Measurements from ENCODE around the gene MIDN. TPM values are rescaled to one million over a fixed set of nuclear protein-coding genes. Genes with fewer than 3 reads are reported as not detected.

MIDN gene
- total and polyA plus RNA-seq, 2 donors (not counting 3 experiments of a cell fraction or from before 2014, with no cell fraction given) = 20.0 to 85.9 TPM

- H3K4me2 ChIP-seq (ENCODE audit: insufficient read depth, low read length) = peak overlapping the region; percentile 43
- DNase-seq (ENCODE audit: low read depth, low spot score) (peak; percentile 52), FAIRE-seq (peak; percentile 53)
- POLR2A ChIA-PET = interaction anchor here (0.6 to 2.3 kb wide), 8 partner anchors 9 to 521 kb away, joined by 3 to 24 read pairs (median 5); partner anchors contain the start of genes ATP5F1D and MIDN
- BruUV-seq (replicated peaks) = no TSS peak
- H4K20me1 ChIP-seq (replicated peaks; ENCODE audit: control insufficient read depth, extremely low read depth, insufficient read depth, low read length) = no peaks in the 10 kb centered on the region
- intact Hi-C loops (cut with micrococcal nuclease) (loop anchor here (1.0 kb wide), 3 partner anchors 18 to 46 kb away; no protein-coding TSS in a partner anchor), dilution Hi-C loops (cut with MboI; ENCODE audit: extremely low pct_ligation_motif_present, low sequenced_read_pairs) (no loop called here)
- no peak overlapping the region for H3K27ac ChIP-seq (ENCODE audit: insufficient read depth, low read depth, low read length)
- H2AFZ ChIP-seq (ENCODE audit: low read depth, low read length) = peak overlapping the region; percentile 52
- peaks cover 38% of the 10 kb centered on the region for H3K4me1 ChIP-seq (ENCODE audit: control insufficient read depth, extremely low read depth, insufficient read depth, low read length)
- H3K9me1 ChIP-seq (replicated peaks; ENCODE audit: control insufficient read depth, extremely low read depth, insufficient read depth, low read length) = no peaks in the 10 kb centered on the region
- H3K36me3 ChIP-seq (ENCODE audit: control insufficient read depth in 2 of 2, extremely low read depth in 1 of 2, insufficient read depth in 2 of 2, low read length in 2 of 2) = peaks cover 6 to 11% of the 10 kb centered on the region in 2 experiments
- peaks cover 25% of the 10 kb centered on the region for H3K79me2 ChIP-seq (ENCODE audit: control insufficient read depth, insufficient read depth, low read length)
- TF ChIP-seq CTCF (IDR thresholded peaks at IDR 0.05; ENCODE audit: extremely low read depth in 1 of 2, insufficient read depth in 1 of 2, low read depth in 1 of 2, low read length in 2 of 2) (peak; percentile 87 to 92), MAX (IDR thresholded peaks at IDR 0.05; ENCODE audit: insufficient read depth, insufficient read length) (peak; percentile 6), POLR2A (IDR thresholded peaks at IDR 0.05; ENCODE audit: low read depth, low read length) (no peak)
- H3K4me3 ChIP-seq (replicated peaks in 1 of 3; ENCODE audit: insufficient read depth in 1 of 3, low read depth in 1 of 3, low read length in 3 of 3) = peak overlapping the region; percentile 23 to 43 (median 37)
- peak overlapping the region; percentile 13 for H3K9ac ChIP-seq (replicated peaks; ENCODE audit: extremely low read depth, insufficient read depth, low read length)
- H3K27me3 ChIP-seq (ENCODE audit: control insufficient read depth in 2 of 2, insufficient read depth in 2 of 2, low read length in 2 of 2) = no peaks in the 10 kb centered on the region
- no peaks in the 10 kb centered on the region for H3K9me3 ChIP-seq (replicated peaks; ENCODE audit: control insufficient read depth, insufficient read depth, low read length)
- CTCF ChIA-PET = interaction anchor here (0.6 to 7.2 kb wide), 12 partner anchors 8 to 321 kb away, joined by 3 to 1001 read pairs (median 7); partner anchors contain the start of genes ATP5F1D and FAM174C
These were observed 18.6 kb downstream of the MIDN start for GRCh38 chr19:1266916-1267476.

All from endothelial cell of umbilical vein (primary cell).